Ammon's horn (tissue), 1 donor: ENCODE data around the gene SIPA1.
"Not testable (repeated sequence)": the region's sequence is repeated elsewhere in the genome, so short reads cannot be mapped to it uniquely, and the experiment has no call there.

ENCODE experiments used
- DNase-seq: peaks from one replicate; pipeline ENCODE4 v3.0.0-alpha.2; 2016; ENCODE audit warnings: low spot score

The SIPA1 gene

GRCh38 chr11:65661599-65662246 is 23.8 kb downstream of the SIPA1 start:
- DNase-seq, result no peak

- no peak for DNase-seq
Measured at GRCh38 chr11:65662247-65662798, 24.4 kb downstream of the SIPA1 start.

GRCh38 chr11:65662799-65663638 is 25.1 kb downstream of the SIPA1 start, which contains the start of gene RELA:
Gene RELA, minus strand, starts transcription at chr11:65662916. Its CDS starts 84 bp downstream, at chr11:65662832.
- DNase-seq, result peak; percentile 93

GRCh38 chr11:65663639-65664200 is 25.8 kb downstream of the SIPA1 start:
- peak; percentile 71 for DNase-seq

GRCh38 chr11:65672180-65672860 is 34.4 kb downstream of the SIPA1 start:
- no peak for DNase-seq

- no peak for DNase-seq
Measured at GRCh38 chr11:65672982-65673381, 35.1 kb downstream of the SIPA1 start.

- no peak for DNase-seq
Measured at GRCh38 chr11:65680192-65680743, 42.4 kb downstream of the SIPA1 start.

GRCh38 chr11:65683480-65683879 is 45.6 kb downstream of the SIPA1 start:
- DNase-seq, result not testable (repeated sequence)

GRCh38 chr11:65685981-65686380 is 48.1 kb downstream of the SIPA1 start:
- DNase-seq, result no peak

- DNase-seq, result not testable (repeated sequence)
Measured at GRCh38 chr11:65691847-65692246, 53.9 kb downstream of the SIPA1 start.

GRCh38 chr11:65692367-65692766 is 54.5 kb downstream of the SIPA1 start:
- DNase-seq, result no peak

GRCh38 chr11:65695459-65696241 is 57.7 kb downstream of the SIPA1 start:
- peak; percentile 81 for DNase-seq

- no peak for DNase-seq
Measured at GRCh38 chr11:65696802-65697552, 59.1 kb downstream of the SIPA1 start.

GRCh38 chr11:65698205-65698604 is 60.3 kb downstream of the SIPA1 start:
- no peak for DNase-seq

GRCh38 chr11:65699306-65699705 is 61.4 kb downstream of the SIPA1 start:
- DNase-seq, result no peak

- DNase-seq, result peak; percentile 25
Measured at GRCh38 chr11:65700399-65700798, 62.5 kb downstream of the SIPA1 start.
